Skin of body (tissue), 2 donors: ENCODE results near the gene PDCL2. TPM values are rescaled to one million over a fixed set of nuclear protein-coding genes. Genes with fewer than 3 reads are reported as not detected.
"Not testable (repeated sequence)": the region's sequence is repeated elsewhere in the genome, so short reads cannot be mapped to it uniquely, and the experiment has no call there.

Source experiments
- DNase-seq: peaks from one replicate; lab custom pipeline; 2025; lab: John Stamatoyannopoulos, UW
- total RNA-seq: library from RNA; depleted of rRNA; stranded (reverse); fragments of >200 nt; gene quantifications from one replicate; pipeline ENCODE4 v1.2.3, GENCODE V29; 2014

The PDCL2 gene, protein sequence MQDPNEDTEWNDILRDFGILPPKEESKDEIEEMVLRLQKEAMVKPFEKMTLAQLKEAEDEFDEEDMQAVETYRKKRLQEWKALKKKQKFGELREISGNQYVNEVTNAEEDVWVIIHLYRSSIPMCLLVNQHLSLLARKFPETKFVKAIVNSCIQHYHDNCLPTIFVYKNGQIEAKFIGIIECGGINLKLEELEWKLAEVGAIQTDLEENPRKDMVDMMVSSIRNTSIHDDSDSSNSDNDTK
- total RNA-seq: not detected

DNA sequence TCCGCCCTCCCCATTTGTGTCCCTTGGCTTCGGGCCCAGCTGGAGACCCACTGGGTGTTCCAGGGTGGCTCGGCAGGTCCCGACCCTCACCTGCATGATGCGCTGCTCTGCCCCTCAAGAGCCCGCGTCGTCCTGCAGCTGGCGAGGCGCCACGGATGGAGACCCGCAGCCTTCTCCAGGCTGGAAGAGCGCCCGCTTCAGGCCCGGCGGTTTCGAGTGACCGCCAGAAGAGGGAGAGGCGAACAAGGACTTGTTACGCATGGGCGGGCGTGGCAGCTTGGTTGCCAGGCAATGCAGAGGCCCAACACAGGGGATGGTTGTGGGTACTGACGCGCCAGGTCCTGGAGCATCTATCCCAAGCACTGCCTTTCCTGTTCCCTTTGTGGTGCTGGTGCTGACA is at the start of gene PDCL2:
Gene PDCL2, minus strand, starts transcription at position 232 of the 400 bp plus-strand sequence. Its CDS starts 136 bp downstream, at position 96.
- DNase-seq: no peak

DNA sequence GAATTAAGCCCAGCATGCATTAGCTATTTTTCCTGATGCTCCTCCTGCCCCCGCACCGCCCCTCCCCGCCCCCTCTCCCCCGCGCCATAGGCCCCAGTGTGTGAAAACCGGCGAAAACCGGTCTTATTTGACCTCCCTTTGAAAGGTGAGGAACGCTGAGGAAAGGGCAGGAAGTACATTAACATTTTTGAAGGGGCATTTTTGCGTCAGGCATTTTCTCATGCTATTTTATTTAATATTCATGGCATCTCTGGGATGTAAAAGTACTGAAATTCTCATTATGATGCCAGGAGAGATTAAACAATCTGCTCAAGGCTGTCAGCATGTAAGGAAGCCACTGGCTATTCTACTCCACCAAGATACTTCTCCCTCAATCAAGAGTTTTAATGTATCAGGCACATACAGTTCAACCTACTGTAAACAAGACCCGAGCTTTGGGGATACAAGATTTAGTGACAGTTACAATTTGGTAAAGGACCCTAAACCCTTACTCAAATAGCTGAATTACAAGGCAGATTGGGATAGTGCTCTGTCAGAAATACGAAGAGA is 45.3 kb upstream of the PDCL2 start:
- no peak for DNase-seq

DNA sequence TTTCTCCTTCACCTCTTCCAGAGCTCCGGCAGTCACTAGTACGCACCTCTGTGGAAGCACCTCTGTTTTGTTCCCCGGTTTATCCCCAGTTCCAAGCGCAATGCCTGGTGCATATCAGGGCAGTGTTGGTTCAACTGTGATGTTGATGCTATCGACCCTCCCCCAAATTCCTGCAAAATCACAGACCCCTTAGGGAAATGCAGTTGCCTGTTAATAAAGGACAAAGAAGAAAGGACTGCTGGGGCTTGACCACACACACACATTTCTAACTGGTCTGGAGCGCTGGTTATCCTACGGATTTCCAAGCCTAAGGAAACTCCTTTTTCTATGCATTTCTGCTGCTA is 44.6 kb upstream of the PDCL2 start:
- no peak for DNase-seq

DNA sequence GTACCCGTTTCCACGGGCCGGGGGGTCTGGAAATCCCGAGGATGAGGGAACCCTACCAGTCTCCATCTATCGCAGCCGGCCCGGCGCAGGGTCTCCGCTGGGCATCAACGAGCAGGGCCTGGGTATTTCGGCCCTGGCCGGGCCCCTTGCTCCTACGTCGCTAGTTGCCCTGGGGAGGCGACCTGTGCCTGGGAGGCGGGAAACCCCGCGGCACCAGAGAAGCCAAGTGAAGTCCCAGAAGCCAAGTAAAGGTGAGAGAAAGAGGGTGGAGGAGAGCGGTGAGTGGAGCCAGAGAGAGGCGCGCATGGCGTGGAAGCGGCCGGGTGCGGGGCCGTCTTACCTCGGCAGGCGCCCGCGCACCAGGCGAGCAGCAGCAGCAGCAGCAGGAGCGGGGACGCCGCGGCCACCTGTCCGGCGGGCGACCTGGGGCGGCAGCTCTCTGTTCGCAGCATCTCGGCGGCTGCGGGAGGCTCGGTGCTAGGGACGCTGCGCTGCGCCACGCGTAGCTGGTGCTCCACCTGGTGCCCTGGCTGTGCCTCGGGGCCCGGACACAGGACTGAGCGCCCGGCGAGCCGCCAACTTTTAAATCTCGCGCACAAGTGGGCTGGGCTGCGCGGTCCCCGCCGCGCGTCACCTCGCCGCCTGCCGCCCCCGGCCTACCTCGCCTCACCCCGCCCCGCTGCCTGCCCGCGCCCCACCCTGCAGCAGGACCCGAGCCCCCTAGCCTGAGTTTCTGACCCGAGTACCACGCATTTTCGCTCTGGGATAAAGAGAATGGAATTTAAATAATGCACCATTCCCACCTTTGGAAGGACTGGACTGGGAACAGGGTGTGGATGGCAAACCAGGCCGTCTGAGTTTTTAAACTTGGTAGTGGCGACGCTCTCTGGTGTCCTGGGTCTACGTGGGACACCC is 44.0 kb upstream of the PDCL2 start, which contains the start of gene NMU:
Gene NMU, minus strand, starts transcription at position 558 of the 915 bp plus-strand sequence. Its CDS starts 106 bp downstream, at position 452.
- DNase-seq: no peak

DNA sequence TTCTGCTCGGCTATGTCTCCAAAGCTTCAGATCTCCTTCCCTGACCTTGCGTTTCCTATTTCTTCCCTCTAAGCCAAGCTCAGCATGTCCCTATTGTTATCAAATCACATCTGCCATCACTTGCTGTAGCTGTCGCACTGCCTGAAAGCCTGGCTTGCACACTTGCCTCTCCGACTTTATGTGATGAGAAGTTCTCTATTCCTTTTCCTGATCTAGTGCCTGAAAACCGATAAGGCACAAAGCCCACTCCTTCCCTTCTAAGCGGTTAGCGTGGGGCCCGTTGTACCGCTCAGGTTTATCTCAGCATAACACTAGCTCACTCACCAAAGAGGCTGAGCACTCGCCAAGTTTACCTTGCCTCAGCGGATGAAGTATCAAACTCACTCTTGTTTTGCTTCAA is 43.2 kb upstream of the PDCL2 start:
- DNase-seq: no peak

DNA sequence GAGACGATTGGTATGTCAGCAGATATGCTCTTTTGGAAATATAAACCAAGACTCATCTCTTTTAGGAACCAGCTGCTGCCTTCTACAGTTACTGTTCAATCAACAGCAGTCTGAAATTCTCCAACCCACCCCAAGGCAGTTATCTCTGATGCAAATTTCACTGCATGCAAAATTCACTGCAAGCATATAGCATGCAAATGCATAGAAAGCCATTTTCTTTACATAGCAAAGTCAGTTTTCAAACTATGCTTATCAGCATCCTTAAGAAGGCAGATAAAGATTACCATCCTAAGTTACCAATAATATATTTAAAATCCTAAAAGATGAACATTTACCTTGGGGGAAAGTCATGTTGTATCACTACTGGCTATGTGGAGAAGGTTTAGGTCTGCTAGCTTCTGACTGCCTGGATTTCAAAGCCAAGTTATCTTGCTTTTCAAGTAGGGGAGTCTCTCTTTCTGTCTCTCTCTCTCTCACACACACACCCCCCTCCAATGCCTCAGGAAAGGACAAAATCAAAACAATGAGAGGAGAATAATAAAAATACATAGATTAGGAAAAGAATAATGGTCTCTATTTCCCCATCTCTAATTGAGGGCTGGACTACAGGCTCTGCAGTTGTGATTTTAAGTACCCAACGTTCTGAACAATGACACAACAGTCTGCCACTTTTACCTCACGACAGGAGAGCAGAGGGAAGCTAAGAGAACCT is 42.5 kb upstream of the PDCL2 start:
- DNase-seq: no peak

DNA sequence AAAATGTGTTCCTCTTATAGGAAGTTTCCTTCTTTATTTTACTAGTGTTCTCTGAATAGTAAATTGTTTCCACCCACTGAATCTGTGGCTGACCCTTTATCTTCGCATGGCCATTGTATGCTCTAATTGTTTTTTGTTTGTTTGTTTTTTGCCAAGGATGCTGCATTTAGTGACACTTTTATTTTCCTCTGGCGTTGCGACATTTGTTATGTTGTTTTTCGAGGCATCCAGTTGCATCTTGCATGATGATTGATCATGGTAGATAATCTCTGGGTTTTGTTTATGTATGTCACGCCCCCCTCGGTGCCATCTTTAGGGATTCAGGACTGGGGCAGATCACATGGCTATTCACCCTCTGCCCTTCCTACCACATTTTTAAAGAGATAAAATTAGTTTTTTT is 41.9 kb upstream of the PDCL2 start:
- DNase-seq: no peak

DNA sequence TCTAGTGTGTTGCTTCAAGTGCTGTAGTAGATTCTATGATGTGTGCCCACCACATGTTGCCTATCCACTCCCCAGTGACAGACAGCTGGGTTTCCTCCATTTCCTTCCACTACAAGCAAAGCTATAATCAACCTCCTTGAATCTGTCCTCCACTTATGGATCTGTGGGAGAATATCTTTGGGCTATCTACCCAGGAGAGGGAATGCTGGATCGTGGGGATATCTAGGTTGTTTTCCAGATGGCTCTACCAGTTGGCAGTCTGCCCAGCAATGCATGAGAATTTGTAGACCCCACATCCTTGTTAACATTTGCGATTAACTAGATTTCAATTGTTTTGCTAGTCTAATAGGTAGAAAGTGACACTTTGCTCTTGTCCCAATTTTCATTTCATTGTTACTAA is 33.8 kb upstream of the PDCL2 start:
- DNase-seq: no peak

DNA sequence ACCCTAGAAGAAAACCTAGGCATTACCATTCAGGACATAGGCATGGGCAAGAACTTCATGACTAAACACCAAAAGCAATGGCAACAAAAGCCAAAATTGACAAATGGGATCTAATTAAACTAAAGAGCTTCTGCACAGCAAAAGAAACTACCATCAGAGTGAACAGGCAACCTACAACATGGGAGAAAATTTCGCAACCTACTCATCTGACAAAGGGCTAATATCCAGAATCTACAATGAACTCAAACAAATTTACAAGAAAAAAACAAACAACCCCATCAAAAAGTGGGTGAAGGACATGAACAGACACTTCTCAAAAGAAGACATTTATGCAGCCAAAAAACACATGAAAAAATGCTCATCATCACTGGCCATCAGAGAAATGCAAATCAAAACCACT is 32.0 kb upstream of the PDCL2 start:
- not testable (repeated sequence) for DNase-seq

DNA sequence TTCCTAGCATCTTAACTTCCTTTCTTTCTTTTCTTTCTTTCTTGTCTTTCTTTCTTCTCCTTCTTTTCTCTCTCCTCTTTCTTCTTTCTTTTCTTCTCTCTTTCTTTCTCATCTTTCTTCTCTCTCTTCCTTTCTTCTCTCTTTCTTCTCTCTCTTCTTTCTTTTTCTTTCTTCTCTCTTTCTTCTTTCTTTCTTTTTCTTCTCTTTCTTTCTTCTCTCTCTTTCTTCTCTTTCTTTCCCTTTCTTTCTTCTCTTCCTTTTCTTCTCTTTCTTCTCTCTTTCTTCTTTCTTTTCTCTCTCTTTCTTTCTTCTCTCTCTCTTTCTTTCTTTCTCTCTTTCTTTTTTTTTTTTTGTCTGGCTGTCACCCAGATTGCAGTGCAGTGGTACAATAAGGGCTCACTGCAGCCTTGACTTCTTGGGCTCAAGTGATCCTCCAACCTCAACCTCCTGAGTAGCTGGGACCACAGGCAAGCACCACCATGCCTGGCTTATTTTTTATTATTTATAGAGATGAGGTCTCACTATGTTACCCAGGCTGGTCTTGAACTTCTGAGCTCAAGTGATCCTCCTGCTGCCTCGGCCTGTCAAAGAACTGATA is 26.6 kb upstream of the PDCL2 start:
- no peak for DNase-seq

DNA sequence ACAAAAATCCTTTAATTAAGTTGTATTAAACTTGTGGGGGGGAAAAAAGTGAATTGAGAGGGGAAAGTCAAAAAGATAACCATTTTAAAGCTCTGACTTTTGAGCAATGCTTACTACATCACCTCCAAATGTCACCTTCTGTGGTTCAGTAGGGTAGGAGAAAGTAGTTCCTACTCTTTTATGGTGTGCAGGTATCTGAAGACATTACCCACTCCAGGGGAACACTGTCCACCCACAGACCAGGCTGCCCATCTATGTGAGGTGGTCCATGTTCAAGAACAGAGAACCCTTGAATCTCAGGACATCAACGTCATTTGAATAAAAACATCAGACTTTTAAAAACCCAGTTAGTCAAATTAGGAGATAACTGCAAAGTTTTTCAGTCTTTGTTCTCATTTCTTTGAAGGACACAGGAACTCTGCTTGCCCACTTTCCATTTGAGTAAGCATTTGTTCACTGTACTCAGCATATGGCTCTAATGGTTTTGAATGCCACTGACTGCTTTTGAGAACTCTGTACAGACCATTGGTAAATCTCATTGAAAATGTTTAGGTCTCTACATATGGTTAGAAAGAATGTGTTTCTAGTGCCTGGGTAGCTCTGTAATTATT is 25.6 kb upstream of the PDCL2 start:
- DNase-seq: no peak

DNA sequence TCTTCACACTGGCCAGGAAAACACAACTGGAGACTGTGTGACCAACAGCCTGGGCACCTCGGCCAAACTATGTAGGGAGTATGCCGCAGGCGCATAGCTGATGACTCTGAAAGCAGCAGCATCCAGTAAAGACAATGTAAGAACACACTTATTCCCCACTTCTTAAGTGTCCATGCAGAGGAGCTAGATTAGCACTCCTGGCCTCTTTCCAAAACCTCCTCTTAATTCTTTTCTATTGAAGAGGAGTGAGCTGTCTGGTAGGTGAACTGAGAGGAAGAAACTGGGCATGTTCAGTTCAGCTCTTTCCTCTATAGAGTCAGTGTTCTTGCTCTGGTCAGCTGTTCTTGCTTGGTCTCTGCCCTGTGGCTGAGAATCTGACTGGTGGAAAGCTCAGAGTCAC is 23.0 kb upstream of the PDCL2 start:
- no peak for DNase-seq

DNA sequence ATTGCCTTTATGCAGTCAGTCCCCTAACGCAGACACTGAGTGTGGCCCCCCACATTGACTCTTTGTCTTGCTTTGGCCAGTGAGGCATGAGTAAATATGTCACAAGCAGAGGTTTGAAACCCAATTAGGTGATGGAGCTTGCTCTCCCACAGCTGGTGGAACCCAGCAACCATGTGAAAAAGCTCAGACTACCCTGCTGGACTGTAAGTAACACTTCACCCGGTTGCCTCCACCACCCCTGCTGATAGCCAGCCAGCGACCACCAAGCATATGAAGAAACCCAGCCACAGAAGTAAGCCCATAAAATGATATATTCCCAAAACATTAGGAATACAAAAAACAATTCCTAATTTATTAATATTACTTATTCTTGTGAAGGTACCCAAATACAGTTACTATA is 21.6 kb upstream of the PDCL2 start:
- DNase-seq: no peak

DNA sequence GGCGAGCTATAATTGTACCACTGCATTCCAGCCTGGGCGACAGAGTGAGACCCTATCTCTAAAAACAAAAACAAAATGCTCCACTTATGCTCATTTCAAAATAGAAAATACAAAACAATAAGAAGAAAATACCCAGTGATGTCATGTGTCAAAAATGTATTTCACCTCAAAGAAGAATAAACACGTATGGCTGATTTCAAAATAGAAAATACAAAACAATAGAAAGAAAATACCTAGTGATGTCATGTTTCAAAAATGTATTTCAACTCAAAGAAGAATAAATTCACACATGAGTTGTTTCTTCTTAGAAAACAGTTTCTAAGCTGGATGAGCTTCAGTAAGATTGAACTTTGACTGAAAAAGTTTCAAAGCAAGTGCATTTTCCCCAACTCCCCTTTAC is 20.3 kb upstream of the PDCL2 start:
- no peak for DNase-seq

DNA sequence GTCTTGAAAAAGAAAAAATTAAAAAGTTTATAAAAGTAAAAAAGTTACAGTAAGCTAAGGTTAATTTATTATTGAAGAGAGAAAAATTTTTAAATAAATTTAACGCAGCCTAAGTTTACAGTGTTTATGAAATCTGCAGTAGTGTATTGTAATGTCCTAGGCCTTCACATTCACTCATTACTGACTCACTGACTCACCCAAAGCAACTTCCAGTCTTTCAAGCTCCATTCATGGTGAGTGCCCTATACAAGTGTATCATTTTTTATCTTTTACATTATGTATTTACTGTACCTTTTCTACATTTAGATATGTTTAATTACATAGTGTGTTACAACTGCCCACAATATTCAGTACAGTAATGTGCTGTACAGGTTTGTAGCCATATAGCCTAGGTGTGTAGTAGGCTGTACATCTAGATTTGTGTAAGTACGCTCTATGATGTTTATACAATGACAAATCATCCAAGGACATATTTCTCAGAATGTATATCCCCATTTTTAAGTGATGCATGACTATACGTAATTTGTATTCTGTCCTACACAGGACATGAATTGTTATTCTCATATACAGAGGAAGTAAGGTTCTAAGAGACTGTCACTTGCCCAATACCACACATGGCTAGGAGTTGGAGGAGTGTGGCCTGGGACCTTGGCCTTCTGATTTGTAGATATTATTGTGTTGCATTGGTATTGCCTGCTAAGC is 19.5 kb upstream of the PDCL2 start:
- DNase-seq: no peak

DNA sequence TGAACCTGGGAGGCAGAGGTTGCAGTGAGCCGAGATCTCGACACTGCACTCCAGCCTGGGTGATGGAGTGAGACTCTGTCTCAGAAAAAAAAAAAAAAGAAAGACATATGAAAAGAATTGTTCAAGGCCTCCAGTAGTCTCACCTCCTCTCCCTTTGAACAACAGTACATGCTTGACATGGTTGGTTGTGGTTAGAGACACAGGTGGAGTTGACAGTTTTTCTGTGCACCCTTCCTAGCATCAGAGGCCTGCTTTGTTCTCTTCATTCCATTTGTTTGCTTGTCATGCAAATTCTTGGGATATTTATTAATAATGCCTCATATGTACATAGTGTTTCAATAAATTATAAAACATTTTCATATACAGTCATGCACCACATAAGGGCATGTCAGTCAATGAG is 18.3 kb upstream of the PDCL2 start:
- DNase-seq: no peak

DNA sequence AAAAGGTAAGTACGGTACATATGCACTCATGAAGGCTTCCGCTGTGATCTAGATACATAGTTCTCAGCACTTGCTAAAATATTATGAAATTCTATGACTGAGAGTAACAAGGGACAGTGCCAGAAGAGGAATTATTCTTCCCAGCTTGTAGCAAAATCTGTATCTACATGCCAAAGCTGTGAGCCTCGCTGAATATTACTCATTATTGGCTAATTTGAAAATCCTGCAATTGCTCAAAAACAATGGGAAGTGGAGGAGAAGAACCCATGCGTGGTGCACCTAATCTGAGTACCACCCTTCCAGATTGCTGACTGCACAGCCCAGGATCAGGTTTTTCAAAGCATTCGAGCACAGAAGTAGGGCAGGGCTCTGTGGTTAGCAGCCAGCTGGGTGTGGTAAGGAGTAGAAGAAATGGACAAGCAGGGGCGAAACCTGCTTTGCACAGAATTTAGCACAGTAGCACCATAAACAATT is 17.4 kb upstream of the PDCL2 start:
- no peak for DNase-seq

DNA sequence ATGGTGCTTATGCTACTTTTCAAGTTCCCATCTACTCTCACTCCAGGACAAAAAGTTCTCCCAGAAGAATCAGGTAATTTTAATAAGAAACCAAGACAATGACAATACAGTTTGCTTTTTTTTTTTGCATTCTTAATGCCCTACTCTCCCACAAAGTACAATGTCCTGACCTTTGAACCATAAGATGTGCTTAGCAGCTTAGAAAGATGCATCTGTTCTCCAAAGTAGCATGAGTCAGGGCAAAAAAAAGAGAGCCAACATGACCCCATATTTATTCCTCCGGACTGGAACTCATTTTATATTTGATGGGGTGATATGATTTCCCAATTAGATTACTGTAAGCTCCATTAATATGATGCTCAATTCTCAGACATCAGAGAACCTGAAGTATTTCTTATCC is 16.5 kb upstream of the PDCL2 start:
- no peak for DNase-seq

DNA sequence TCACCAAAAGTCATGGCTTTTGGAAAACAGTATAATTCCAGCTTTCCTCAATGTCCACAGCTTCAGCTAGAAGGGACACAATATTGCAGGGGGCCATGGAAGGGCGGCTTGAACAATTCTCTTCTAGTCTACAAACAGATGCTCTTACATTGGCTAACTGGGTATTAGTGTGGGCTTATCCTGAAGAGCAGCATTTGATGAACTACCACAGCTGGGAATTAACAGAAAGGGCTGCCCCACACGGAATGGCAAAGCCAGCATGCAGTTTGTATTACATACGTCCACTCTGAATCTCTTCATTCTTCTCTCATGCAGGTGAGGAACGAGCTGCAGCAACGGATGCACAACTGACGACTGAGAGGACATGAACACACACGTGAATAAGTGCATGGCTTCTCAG is 13.0 kb upstream of the PDCL2 start:
- no peak for DNase-seq

DNA sequence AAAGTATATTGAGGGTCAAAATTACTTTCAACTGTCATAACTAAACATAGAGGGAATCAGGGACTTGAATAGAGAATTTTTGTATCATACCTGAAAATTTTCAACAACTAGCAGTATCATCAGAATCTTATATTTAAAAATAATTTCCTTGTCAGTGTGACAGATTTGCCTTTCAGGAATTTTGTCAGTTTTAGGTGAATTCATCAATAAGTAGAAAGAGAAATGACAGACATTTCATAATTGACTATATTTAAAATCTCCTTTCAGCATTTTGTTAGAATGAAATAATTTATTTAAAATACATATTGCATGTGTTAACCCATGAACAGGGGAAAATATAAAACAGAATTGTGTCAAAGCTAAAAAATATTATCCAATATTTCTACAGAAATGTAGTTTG is 8.6 kb upstream of the PDCL2 start:
- no peak for DNase-seq
